ENCODE measurements around the gene NUDCD2.

Gene NUDCD2, protein sequence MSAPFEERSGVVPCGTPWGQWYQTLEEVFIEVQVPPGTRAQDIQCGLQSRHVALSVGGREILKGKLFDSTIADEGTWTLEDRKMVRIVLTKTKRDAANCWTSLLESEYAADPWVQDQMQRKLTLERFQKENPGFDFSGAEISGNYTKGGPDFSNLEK

DNA sequence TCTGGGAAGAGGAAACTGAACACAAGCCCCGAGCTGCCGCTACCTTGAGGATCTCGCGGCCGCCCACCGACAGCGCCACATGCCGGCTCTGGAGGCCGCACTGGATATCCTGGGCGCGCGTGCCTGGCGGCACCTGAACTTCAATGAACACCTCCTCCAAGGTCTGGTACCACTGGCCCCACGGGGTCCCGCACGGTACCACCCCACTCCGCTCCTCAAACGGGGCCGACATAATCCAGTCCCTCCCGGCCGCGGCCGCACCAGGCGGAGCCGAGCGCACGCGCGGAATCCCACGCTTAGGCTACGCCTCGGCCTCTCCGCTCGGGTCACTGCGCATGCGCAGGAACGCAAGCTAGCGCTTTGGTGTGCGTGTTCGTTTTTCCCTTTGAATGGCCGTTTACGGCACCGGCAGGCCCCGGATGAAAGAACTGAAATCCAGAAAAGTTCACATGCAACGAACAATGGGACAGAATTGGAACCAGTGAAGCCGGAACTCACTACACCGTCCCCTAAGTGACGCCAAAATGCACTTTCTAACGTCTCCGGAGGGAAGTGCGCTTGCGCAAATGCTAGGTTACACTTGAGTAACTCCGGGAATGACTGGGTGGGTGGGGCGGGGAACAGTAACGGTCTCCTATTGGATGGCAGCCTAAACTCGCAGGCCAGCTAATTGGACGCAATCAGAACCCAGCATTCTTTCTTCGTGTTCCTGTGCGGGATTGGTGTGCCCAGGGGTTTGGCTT is at the start of gene NUDCD2:
NUDCD2 (minus strand) TSS at position 284 of the 743 bp plus-strand sequence; CDS start at position 232, 52 bp downstream.
- H3K4me2 ChIP-seq (ENCODE audit: low read length), result peak within 1 kb of the TSS; percentile 90
- TF ChIP-seq, protein P1, sequence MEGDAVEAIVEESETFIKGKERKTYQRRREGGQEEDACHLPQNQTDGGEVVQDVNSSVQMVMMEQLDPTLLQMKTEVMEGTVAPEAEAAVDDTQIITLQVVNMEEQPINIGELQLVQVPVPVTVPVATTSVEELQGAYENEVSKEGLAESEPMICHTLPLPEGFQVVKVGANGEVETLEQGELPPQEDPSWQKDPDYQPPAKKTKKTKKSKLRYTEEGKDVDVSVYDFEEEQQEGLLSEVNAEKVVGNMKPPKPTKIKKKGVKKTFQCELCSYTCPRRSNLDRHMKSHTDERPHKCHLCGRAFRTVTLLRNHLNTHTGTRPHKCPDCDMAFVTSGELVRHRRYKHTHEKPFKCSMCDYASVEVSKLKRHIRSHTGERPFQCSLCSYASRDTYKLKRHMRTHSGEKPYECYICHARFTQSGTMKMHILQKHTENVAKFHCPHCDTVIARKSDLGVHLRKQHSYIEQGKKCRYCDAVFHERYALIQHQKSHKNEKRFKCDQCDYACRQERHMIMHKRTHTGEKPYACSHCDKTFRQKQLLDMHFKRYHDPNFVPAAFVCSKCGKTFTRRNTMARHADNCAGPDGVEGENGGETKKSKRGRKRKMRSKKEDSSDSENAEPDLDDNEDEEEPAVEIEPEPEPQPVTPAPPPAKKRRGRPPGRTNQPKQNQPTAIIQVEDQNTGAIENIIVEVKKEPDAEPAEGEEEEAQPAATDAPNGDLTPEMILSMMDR (IDR thresholded peaks at IDR 0.05), result peak; percentile 27
- H3K9me3 ChIP-seq (ENCODE audit: control insufficient read depth, low read length), result no peaks in the 10 kb centered on the region
- peaks cover 3% of the 10 kb centered on the region for H3K4me1 ChIP-seq
- H3K4me3 ChIP-seq (ENCODE audit: low read depth, low read length), result peak within 1 kb of the TSS; percentile 98
- peak within 1 kb of the TSS; percentile 86 for H2AFZ ChIP-seq
- peak within 1 kb of the TSS; percentile 57 for H3K9ac ChIP-seq
- H3K36me3 ChIP-seq (ENCODE audit: control insufficient read depth, insufficient read depth, low read length), result no peaks in the 10 kb centered on the region
- H3K79me2 ChIP-seq, result no peaks in the 10 kb centered on the region
- peak within 1 kb of the TSS; percentile 93 for H3K27ac ChIP-seq
- no peaks in the 10 kb centered on the region for H3K27me3 ChIP-seq (ENCODE audit: control insufficient read depth, insufficient read depth, low read length)

DNA sequence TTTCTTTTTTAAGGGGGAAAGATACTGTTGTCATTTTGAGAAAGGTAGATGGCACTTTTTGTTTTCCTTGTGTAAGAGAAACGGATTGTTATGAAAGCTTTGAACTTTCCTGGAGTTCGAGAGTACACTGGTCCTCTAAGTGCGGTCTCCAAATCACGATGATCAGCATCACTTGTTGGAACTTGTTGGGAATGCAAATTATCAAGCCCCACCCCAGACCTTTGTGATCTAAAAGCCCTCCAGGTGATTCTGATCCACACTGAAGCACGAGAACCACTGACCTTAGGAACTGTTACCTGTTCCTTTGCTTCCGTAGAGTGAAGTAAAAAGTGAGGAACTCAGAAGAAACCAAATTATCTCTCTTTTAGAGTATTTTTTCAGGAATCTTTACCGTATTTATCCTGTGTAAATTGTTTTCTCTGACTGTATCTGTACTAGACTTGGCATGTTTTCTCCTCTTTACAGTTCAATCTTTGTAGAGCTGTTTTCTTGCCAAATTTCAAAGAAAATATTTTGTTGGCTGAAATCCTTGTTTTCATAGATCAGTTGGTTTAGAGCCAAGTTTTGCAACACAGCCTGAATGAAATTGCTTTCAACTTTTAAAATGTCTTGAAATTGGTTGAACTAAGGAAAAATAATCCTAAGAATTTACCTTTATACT is 49.5 kb upstream of the NUDCD2 start:
- H3K36me3 ChIP-seq (ENCODE audit: control insufficient read depth, insufficient read depth, low read length), result no peaks in the 10 kb centered on the region
- H3K9ac ChIP-seq, result no peak overlapping the region
- peak overlapping the region; percentile 40 for H3K4me3 ChIP-seq (ENCODE audit: low read depth, low read length)
- no peaks in the 10 kb centered on the region for H3K27me3 ChIP-seq (ENCODE audit: control insufficient read depth, insufficient read depth, low read length)
- no peaks in the 10 kb centered on the region for H3K9me3 ChIP-seq (ENCODE audit: control insufficient read depth, low read length)
- peaks cover 21% of the 10 kb centered on the region for H3K79me2 ChIP-seq
- H3K27ac ChIP-seq, result peak overlapping the region; percentile 44
- H3K4me1 ChIP-seq, result peaks cover 9% of the 10 kb centered on the region
- TF ChIP-seq, protein P1 (IDR thresholded peaks at IDR 0.05), result no peak
- no peak overlapping the region for H2AFZ ChIP-seq
- peak overlapping the region; percentile 54 for H3K4me2 ChIP-seq (ENCODE audit: low read length)

DNA sequence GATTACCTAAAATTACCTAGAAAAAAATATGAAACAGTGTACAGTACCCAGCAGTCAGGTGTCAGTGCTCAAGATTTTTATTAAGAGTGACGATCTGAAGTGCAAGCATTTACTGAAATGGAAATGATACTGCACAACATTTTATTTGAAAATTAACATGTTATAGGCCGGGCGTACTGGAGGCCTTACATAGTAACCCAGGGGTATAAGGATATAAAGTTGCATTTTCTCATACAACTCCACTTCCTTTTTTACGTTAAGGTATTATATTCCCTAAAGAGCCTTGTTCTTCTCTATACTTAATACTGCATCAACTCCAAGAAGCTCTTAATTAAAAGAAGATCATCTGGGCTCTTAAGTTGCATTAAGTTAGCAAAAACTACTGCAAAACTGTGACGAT is 48.9 kb upstream of the NUDCD2 start:
- Histone ChIP-seq H3K4me3 (ENCODE audit: low read depth, low read length) (no peak overlapping the region), H3K36me3 (ENCODE audit: control insufficient read depth, insufficient read depth, low read length) (no peaks in the 10 kb centered on the region), H3K9me3 (ENCODE audit: control insufficient read depth, low read length) (no peaks in the 10 kb centered on the region), H3K27ac (peak overlapping the region; percentile 44), H3K4me1 (peaks cover 14% of the 10 kb centered on the region), H2AFZ (no peak overlapping the region), H3K27me3 (ENCODE audit: control insufficient read depth, insufficient read depth, low read length) (no peaks in the 10 kb centered on the region), H3K79me2 (peaks cover 21% of the 10 kb centered on the region), H3K4me2 (ENCODE audit: low read length) (peak overlapping the region; percentile 54), H3K9ac (no peak overlapping the region)
- TF ChIP-seq, protein P1 (IDR thresholded peaks at IDR 0.05), result no peak

DNA sequence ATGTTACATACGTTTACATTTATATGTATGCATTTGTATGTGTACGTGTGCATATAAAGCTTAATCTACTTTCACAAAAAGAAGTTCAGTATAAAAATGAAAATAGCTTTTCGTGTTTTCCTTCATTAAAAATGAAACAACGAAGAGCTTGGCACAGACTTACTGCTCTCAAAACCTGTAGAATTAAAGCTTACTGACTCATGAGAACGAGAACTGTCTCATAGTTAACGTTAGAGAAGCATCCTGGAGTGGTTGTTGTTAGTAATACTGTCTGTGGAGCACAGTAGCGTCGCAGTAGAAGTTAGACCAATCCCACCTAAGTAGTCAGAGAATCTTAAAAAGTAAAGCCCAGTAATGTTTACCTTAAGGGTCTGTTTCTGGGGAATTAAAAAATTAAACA is 46.8 kb upstream of the NUDCD2 start:
- Histone ChIP-seq H3K4me3 (ENCODE audit: low read depth, low read length) (peak overlapping the region; percentile 81), H3K79me2 (peaks cover 15% of the 10 kb centered on the region), H3K4me2 (ENCODE audit: low read length) (peak overlapping the region; percentile 95), H3K27me3 (ENCODE audit: control insufficient read depth, insufficient read depth, low read length) (no peaks in the 10 kb centered on the region), H2AFZ (no peak overlapping the region), H3K27ac (peak overlapping the region; percentile 91), H3K9ac (no peak overlapping the region), H3K4me1 (peaks cover 16% of the 10 kb centered on the region), H3K36me3 (ENCODE audit: control insufficient read depth, insufficient read depth, low read length) (no peaks in the 10 kb centered on the region), H3K9me3 (ENCODE audit: control insufficient read depth, low read length) (no peaks in the 10 kb centered on the region)
- TF ChIP-seq, protein P1 (IDR thresholded peaks at IDR 0.05), result no peak

Measured in parathyroid adenoma (tissue), 2 donors.